ENCODE results near the gene RIC3. TPM values are rescaled to one million over a fixed set of nuclear protein-coding genes. Genes with fewer than 3 reads are reported as not detected.

The RIC3 gene
- total RNA-seq, 1 donor from 2014 or later, result 23.1 TPM

GRCh38 chr11:8060146-8060719, 108.6 kb downstream of the RIC3 start:
- Mint-ChIP-seq H3K27ac (no peak overlapping the region), H3K4me1 (ENCODE audit: low read depth) (peaks cover 4% of the 10 kb centered on the region), H3K9me3 (ENCODE audit: low read depth) (no peaks in the 10 kb centered on the region), H3K27me3 (peaks cover 18% of the 10 kb centered on the region), H3K4me3 (ENCODE audit: low read depth) (no peak overlapping the region), H3K36me3 (ENCODE audit: insufficient read depth) (no peaks in the 10 kb centered on the region)
- TF ChIP-seq, protein P1, sequence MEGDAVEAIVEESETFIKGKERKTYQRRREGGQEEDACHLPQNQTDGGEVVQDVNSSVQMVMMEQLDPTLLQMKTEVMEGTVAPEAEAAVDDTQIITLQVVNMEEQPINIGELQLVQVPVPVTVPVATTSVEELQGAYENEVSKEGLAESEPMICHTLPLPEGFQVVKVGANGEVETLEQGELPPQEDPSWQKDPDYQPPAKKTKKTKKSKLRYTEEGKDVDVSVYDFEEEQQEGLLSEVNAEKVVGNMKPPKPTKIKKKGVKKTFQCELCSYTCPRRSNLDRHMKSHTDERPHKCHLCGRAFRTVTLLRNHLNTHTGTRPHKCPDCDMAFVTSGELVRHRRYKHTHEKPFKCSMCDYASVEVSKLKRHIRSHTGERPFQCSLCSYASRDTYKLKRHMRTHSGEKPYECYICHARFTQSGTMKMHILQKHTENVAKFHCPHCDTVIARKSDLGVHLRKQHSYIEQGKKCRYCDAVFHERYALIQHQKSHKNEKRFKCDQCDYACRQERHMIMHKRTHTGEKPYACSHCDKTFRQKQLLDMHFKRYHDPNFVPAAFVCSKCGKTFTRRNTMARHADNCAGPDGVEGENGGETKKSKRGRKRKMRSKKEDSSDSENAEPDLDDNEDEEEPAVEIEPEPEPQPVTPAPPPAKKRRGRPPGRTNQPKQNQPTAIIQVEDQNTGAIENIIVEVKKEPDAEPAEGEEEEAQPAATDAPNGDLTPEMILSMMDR (IDR thresholded peaks at IDR 0.05; ENCODE audit: unreplicated experiment), result no peak
- no peak for DNase-seq (ENCODE audit: low spot score, unreplicated experiment)

- Mint-ChIP-seq H3K4me1 (ENCODE audit: low read depth) (peaks cover 4% of the 10 kb centered on the region), H3K27me3 (peaks cover 14% of the 10 kb centered on the region), H3K27ac (no peak overlapping the region), H3K36me3 (ENCODE audit: insufficient read depth) (no peaks in the 10 kb centered on the region), H3K4me3 (ENCODE audit: low read depth) (no peak overlapping the region), H3K9me3 (ENCODE audit: low read depth) (no peaks in the 10 kb centered on the region)
- TF ChIP-seq, protein P1 (IDR thresholded peaks at IDR 0.05; ENCODE audit: unreplicated experiment), result no peak
- no peak for DNase-seq (ENCODE audit: low spot score, unreplicated experiment)
These were observed 109.2 kb downstream of the RIC3 start for GRCh38 chr11:8059571-8060011.

- no peak for DNase-seq (ENCODE audit: low spot score, unreplicated experiment)
- H3K9me3 Mint-ChIP-seq (ENCODE audit: low read depth), result no peaks in the 10 kb centered on the region
- peaks cover 4% of the 10 kb centered on the region for H3K4me1 Mint-ChIP-seq (ENCODE audit: low read depth)
- H3K27me3 Mint-ChIP-seq, result peaks cover 12% of the 10 kb centered on the region
- H3K4me3 Mint-ChIP-seq (ENCODE audit: low read depth), result no peak overlapping the region
- no peaks in the 10 kb centered on the region for H3K36me3 Mint-ChIP-seq (ENCODE audit: insufficient read depth)
- no peak overlapping the region for H3K27ac Mint-ChIP-seq
- TF ChIP-seq, protein P1 (IDR thresholded peaks at IDR 0.05; ENCODE audit: unreplicated experiment), result no peak
These were observed 109.8 kb downstream of the RIC3 start for GRCh38 chr11:8059030-8059429.

DNA sequence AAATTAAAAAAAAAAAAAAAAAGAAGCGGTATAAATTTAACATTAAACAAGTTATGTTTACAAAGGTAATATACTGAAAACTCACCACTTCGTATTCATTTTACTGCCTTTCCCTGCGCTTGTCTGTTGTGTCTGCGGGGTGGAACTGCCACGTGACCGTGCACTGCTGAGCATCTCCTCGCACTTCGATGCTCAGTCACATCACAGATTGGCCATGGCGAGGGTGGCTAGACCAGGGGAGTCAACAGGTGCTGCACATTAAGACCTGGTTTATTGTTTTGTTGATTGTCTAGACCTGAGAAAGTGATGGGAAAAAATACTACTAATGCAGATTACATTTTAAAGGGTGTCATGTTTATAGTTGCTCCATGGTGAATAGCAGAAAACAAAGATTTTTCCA, 110.6 kb downstream of the RIC3 start:
- Mint-ChIP-seq H3K27me3 (peaks cover 12% of the 10 kb centered on the region), H3K36me3 (ENCODE audit: insufficient read depth) (no peaks in the 10 kb centered on the region), H3K9me3 (ENCODE audit: low read depth) (no peaks in the 10 kb centered on the region), H3K27ac (no peak overlapping the region), H3K4me1 (ENCODE audit: low read depth) (peaks cover 4% of the 10 kb centered on the region), H3K4me3 (ENCODE audit: low read depth) (no peak overlapping the region)
- TF ChIP-seq, protein P1 (IDR thresholded peaks at IDR 0.05; ENCODE audit: unreplicated experiment), result no peak
- DNase-seq (ENCODE audit: low spot score, unreplicated experiment), result no peak

DNA sequence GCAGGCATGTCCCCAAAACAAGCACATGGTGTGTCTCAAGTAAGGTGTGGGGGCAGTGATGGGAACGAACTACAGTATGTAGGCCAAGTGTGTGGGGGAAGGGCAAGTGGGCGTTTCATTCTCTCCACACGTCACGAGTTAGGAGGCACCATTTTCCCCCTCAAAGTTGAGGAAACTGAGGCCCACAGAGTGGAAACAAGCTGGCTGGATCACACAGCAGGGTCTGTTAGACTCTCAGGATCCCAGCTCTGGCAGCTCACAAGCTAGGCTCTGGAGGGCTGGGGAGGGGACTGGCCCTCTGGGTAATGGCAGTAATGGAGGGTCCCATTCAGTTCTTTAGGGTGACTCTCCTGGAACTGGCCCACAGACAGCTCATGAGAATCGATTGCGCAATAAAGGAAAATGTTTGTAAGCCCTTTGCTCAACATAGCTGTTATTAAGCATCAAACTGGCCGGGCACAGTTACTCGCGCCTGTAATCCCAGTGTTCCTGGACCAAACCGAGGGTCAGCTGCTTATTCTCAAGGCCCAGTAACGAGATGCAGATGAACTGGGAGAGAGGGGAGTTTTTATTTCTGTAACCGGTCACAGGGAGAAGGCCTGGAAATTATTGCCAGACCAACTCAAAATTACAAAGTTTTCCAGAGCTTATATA, 111.9 kb downstream of the RIC3 start:
- TF ChIP-seq, protein P1 (IDR thresholded peaks at IDR 0.05; ENCODE audit: unreplicated experiment), result no peak
- Mint-ChIP-seq H3K27me3 (peaks cover 13% of the 10 kb centered on the region), H3K4me3 (ENCODE audit: low read depth) (no peak overlapping the region), H3K27ac (no peak overlapping the region), H3K36me3 (ENCODE audit: insufficient read depth) (no peaks in the 10 kb centered on the region), H3K9me3 (ENCODE audit: low read depth) (no peaks in the 10 kb centered on the region), H3K4me1 (ENCODE audit: low read depth) (peaks cover 4% of the 10 kb centered on the region)
- DNase-seq (ENCODE audit: low spot score, unreplicated experiment), result no peak

Other genes starting within 250 kb of the RIC3 start
- gene OR10A6, start 237.8 kb downstream of the RIC3 start, total RNA-seq, result not detected in 2 replicates
- not detected in 2 replicates for gene OR10A3, start 227.3 kb downstream of the RIC3 start, total RNA-seq
- gene NLRP10, start 203.6 kb downstream of the RIC3 start, total RNA-seq, result not detected in 2 replicates
- 300 and 307 TPM in 2 replicates for gene EIF3F, start 181.7 kb downstream of the RIC3 start, total RNA-seq
- 14.9 and 16.3 TPM in 2 replicates for gene TUB, start 87.8 kb downstream of the RIC3 start, total RNA-seq
- 0.43 and 0.84 TPM in 2 replicates for gene LMO1, start 94.9 kb upstream of the RIC3 start, total RNA-seq